PFSK-1 (cell line): ENCODE measurements around the gene SUFU.

ENCODE experiments used
- FOXP2 ChIP-seq: optimal IDR thresholded peaks from 2 replicates; pipeline ENCODE3; 2011; ENCODE audit warnings: borderline replicate concordance, control low read depth, inconsistent platforms; ENCODE audit not compliant: insufficient read depth; ENCODE audit errors: extremely low read length, extremely low read depth
- POLR2AphosphoS5 ChIP-seq: IDR thresholded peaks from 2 replicates; pipeline ENCODE4 v1.6.1; 2012; ENCODE audit warnings: low read depth, mild to moderate bottlenecking, control low read depth, low read length, moderate library complexity
- SIN3A ChIP-seq: IDR thresholded peaks from 2 replicates; pipeline ENCODE4 v1.6.1; 2012; ENCODE audit warnings: mild to moderate bottlenecking, low read length, moderate library complexity, borderline replicate concordance; ENCODE audit not compliant: insufficient read depth
- TAF1 ChIP-seq: IDR thresholded peaks from 2 replicates; pipeline ENCODE4 v1.6.1; 2012; ENCODE audit warnings: low read length, control low read depth, borderline replicate concordance; ENCODE audit not compliant: insufficient read depth
- TF ChIP-seq, protein P1 (sequence below), 2 experiments: IDR thresholded peaks; 2 replicates each; pipeline versions ENCODE4 v1.6.1 to v1.8.0; 2011 to 2012; ENCODE audit warnings: low read depth in 2 of 2, low read length in 2 of 2, control low read depth in 1 of 2, inconsistent platforms in 1 of 2, mild to moderate bottlenecking in 1 of 2, moderate library complexity in 1 of 2; ENCODE audit not compliant: insufficient read depth in 1 of 2

- TF ChIP-seq TAF1 = no peak
- TF ChIP-seq, protein P1, sequence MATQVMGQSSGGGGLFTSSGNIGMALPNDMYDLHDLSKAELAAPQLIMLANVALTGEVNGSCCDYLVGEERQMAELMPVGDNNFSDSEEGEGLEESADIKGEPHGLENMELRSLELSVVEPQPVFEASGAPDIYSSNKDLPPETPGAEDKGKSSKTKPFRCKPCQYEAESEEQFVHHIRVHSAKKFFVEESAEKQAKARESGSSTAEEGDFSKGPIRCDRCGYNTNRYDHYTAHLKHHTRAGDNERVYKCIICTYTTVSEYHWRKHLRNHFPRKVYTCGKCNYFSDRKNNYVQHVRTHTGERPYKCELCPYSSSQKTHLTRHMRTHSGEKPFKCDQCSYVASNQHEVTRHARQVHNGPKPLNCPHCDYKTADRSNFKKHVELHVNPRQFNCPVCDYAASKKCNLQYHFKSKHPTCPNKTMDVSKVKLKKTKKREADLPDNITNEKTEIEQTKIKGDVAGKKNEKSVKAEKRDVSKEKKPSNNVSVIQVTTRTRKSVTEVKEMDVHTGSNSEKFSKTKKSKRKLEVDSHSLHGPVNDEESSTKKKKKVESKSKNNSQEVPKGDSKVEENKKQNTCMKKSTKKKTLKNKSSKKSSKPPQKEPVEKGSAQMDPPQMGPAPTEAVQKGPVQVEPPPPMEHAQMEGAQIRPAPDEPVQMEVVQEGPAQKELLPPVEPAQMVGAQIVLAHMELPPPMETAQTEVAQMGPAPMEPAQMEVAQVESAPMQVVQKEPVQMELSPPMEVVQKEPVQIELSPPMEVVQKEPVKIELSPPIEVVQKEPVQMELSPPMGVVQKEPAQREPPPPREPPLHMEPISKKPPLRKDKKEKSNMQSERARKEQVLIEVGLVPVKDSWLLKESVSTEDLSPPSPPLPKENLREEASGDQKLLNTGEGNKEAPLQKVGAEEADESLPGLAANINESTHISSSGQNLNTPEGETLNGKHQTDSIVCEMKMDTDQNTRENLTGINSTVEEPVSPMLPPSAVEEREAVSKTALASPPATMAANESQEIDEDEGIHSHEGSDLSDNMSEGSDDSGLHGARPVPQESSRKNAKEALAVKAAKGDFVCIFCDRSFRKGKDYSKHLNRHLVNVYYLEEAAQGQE (IDR thresholded peaks at IDR 0.05; ENCODE audit: insufficient read depth in 1 of 2, low read depth in 2 of 2, low read length in 2 of 2) = no peak
- TF ChIP-seq POLR2AphosphoS5 = no peak
- TF ChIP-seq SIN3A = no peak
- TF ChIP-seq FOXP2 = no peak
These were observed 78.3 kb downstream of the SUFU start for GRCh38 chr10:102581981-102582580.
